Stimulated activated CD4-positive, alpha-beta T cell treated with anti-CD3 and anti-CD28 coated beads, Interleukin-1b, Interleukin-23, amount 100 ng/mL, for 1 hour (primary cell): Measurements from ENCODE around the gene OTUB2.

Experiments used
- DNase-seq, 2 donors: peaks; one replicate each; pipeline ENCODE4 v3.0.0-alpha.2; 2020; ENCODE audit warnings: low read depth in 2 of 2

Gene OTUB2

GRCh38 chr14:93996130-93996695 lies 29.9 kb upstream of the OTUB2 start:
- DNase-seq = no peak

GRCh38 chr14:93997082-93997481 lies 29.1 kb upstream of the OTUB2 start, which contains the start of gene CCDC197:
Gene CCDC197 (plus strand): TSS chr14:93997301. CDS start chr14:93998132, 831 bp downstream.
- no peak for DNase-seq

GRCh38 chr14:93997916-93998870 lies 27.9 kb upstream of the OTUB2 start:
- no peak for DNase-seq

- no peak for DNase-seq
Measured at GRCh38 chr14:93998871-93999403, 27.2 kb upstream of the OTUB2 start.

- no peak for DNase-seq
Measured at GRCh38 chr14:93999573-93999972, 26.6 kb upstream of the OTUB2 start.

GRCh38 chr14:94000267-94000666 lies 25.9 kb upstream of the OTUB2 start:
- no peak for DNase-seq

GRCh38 chr14:94001016-94001415 lies 25.1 kb upstream of the OTUB2 start:
- DNase-seq = no peak

- peak in 1 of 2 donors; percentile 25 for DNase-seq
Measured at GRCh38 chr14:94001501-94002396, 24.4 kb upstream of the OTUB2 start.

- DNase-seq = no peak
Measured at GRCh38 chr14:94003397-94003796, 22.7 kb upstream of the OTUB2 start.

GRCh38 chr14:94004015-94004414 lies 22.1 kb upstream of the OTUB2 start:
- DNase-seq = no peak

GRCh38 chr14:94005324-94006073 lies 20.6 kb upstream of the OTUB2 start:
- DNase-seq = no peak

GRCh38 chr14:94008234-94008633 lies 17.9 kb upstream of the OTUB2 start:
- no peak for DNase-seq

GRCh38 chr14:94009767-94010166 lies 16.4 kb upstream of the OTUB2 start:
- DNase-seq = no peak

- no peak for DNase-seq
Measured at GRCh38 chr14:94010625-94011024, 15.5 kb upstream of the OTUB2 start.

GRCh38 chr14:94011795-94012194 lies 14.3 kb upstream of the OTUB2 start:
- no peak for DNase-seq

GRCh38 chr14:94014382-94014781 lies 11.8 kb upstream of the OTUB2 start:
- DNase-seq = no peak

GRCh38 chr14:94015223-94015622 lies 10.9 kb upstream of the OTUB2 start:
- DNase-seq = no peak

- DNase-seq = no peak
Measured at GRCh38 chr14:94016446-94016976, 9.6 kb upstream of the OTUB2 start.

GRCh38 chr14:94018308-94018707 lies 7.8 kb upstream of the OTUB2 start:
- DNase-seq = no peak

GRCh38 chr14:94019329-94019728 lies 6.8 kb upstream of the OTUB2 start:
- no peak for DNase-seq

GRCh38 chr14:94020267-94020666 lies 5.9 kb upstream of the OTUB2 start:
- no peak for DNase-seq
